HG02623 (cell line): Measurements from ENCODE around the gene ARL13B.
"Not testable (repeated sequence)": the region's sequence is repeated elsewhere in the genome, so short reads cannot be mapped to it uniquely, and the experiment has no call there.

Experiments used
- ATAC-seq: cut with Tn5 transposase; IDR thresholded peaks from one replicate; pipeline ENCODE4 v1.9.1; 2021; ENCODE audit warnings: moderate library complexity; ENCODE audit not compliant: unreplicated experiment

Gene ARL13B

GRCh38 chr3:93994056-93994455, 14.1 kb downstream of the ARL13B start:
- no peak for ATAC-seq

- ATAC-seq, result no peak
These were observed 21.2 kb downstream of the ARL13B start for GRCh38 chr3:94001191-94001590.

DNA sequence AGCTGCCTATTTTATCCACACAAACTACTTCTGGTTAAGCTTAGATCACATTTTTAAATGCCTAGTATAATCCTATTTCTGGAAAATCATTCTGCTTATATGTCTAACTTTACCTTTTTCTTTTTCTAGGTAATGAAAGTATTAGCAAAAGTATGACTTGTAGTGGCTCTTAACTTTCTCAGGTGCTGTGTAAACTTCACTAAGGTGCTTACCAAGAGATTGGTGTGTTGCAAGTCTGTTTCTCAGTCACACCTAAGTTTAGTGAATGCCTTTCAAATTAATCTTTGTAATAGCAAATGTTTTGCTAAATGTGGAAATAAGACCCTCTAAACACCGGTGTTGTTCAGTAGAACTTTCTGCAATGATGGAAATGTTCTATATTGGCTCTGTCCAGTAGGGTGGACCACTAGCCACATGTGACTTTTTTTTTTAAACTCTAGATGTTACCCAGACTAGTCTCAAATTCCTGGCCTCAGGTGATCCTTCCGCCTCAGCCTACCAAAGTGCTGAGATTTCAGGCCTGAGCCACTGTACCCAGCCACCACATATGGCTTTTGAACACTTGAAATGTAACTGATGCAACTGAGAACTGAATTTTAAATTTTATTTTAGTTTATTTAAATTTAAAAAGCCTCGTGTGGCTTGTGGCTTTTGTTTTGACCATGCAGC, 22.0 kb downstream of the ARL13B start:
- ATAC-seq, result no peak

GRCh38 chr3:94004301-94004910, 24.5 kb downstream of the ARL13B start:
- ATAC-seq, result peak; percentile 97

DNA sequence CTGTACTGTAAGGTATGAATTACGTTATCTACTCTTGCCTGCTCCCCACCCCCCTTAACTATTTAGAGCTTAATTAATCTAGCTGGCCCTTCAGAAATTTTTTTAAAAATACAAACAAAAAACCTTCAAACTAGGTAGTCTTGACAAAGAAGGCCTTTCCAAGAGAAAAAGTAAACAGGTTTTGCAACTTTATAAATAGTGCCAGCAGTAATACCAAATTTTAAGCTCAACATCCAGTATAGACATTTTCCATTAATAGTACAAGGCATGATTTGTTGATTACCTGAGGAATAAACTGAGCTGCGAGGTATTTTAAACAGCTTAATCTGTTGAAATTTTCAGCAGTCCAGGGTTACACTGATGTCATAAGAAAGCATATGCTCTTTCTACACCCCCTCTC, 28.3 kb downstream of the ARL13B start:
- no peak for ATAC-seq

- no peak for ATAC-seq
These were observed 29.7 kb downstream of the ARL13B start for GRCh38 chr3:94009608-94010007.

DNA sequence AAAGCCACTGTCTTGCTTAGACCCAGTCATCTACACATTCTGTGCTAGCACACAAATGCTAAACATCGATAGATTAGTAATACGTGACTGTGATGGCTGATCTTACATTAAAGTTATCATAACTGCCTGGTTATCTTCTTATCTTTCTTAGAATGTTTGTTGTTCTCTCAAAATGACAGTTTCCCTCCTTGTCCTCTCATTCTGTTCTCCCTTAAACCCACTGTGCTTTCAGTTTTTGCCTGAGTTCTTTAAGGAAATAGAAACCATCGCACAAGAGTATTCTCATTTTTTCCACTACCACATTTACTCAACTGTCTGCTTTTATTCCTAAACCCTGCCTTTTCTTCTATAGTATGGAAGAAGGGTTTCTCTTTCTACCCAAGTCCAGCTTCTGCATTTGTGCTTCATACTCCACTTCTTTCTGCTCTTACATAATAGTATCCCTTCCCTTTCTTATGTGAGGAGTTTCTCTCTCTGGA, 31.3 kb downstream of the ARL13B start:
- ATAC-seq, result no peak

DNA sequence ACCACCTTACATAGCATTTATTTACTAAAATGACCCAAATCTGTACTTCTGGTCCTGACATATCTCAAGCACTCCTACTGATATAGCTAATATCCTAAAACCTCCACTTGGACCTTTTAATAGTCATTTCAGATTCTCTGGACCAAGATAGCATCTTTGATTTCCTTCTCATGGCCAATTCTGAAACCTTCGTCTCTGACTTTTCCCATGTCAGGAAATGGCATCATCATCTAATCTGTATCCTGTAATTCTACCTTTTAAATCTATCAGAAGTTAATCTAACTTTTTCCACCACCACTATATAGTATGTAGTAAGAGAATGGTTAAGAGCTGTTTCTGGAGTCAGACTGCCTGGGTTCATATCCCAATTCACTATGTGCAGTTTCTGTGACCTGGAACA, 32.2 kb downstream of the ARL13B start:
- ATAC-seq, result no peak

DNA sequence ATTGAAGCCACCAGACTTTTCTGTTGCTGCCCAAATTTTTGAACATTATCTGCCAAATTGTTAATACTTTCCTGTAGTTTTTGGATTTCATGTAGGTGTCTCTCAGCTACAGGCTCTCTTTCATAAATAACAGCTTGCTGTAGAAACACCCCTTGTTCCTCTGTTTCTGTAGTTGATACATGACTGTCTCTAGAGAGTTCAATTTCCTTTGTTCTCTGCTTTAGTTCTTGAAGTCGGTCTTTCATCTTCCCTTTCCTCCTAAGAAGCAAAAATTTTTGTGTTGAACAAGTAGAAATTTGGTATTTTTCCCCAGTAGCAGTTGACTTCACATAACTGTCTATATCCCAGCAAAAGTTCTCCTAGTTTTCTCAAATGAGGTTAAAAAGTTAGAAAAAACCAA, 35.1 kb downstream of the ARL13B start:
- no peak for ATAC-seq

- no peak for ATAC-seq
These were observed 39.7 kb downstream of the ARL13B start for GRCh38 chr3:94019659-94020058.

DNA sequence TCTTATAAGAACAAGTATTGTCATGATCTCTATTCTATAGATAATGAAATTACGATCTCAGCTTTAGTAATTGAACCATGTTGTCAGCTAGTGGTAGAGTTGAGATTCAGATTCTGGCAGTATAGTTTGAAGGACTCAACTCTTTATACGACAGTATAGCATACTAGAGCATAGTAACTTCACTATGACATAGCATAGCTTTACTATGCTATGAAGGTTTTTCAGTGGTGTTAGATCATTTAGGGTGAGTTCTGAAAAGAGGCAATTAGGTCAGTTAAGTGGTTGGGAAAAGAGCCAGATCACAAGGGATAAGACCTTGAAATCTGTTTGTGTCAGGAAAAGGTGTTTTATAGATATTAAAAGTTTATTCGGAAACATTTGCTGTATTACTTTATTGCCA, 40.3 kb downstream of the ARL13B start:
- no peak for ATAC-seq

- ATAC-seq, result no peak
These were observed 44.4 kb downstream of the ARL13B start for GRCh38 chr3:94024385-94024784.

DNA sequence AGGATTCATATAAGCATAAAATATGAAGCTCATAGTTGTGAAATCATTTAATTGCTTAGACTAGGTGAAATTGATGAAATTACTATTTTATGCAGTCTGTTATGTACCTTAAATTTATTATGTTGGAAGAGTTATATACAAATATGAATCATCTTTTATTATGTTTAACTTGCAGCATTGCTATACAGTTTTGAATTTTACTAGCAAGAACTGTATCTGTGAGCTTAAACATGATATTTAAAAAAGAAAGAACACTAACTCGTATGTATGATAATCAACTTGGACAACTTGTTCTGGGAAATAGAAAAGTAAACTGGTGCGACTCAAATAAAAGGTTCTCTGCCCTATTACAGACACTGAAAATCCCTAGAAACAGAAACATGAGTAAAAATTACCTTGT, 46.7 kb downstream of the ARL13B start:
- ATAC-seq, result no peak

DNA sequence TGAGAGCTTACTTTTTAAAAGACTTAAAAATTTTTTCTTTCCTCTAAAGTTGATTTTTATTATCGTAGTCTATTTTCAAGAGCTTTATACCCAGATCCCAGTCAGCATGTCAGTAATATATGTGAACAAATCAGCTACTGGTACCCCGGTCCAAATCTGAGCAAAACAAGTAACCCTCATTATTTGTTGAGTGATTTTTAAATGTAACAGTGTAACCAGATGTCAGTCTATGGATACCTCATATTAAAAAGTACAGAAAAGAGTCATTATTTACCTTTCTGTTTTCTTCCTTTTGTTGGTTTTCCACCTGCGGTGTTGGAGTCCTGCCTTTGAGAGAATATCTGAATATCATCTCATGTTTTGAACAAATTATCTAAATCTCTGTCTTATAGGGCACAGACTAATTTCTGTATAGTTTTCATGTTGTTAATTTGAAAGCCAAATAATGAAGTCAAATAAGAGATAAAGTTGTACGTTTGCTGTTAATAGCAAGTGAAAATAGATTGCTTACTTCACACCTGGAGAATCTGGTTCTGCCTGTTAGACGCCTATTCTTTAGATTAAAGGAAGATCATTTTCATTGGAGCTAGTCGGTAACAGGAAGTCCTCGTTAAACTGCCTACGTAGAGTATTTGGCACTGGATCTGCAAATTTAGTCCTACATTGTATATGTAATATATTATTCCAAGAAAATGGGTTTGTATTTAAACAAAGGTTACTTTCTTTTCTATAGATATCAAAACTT, 48.3 kb downstream of the ARL13B start, which contains the start of gene STX19:
TSS of gene STX19 (minus strand) at position 505 of the 745 bp plus-strand sequence. CDS start 13,328 bp downstream, outside the sequence.
- ATAC-seq, result no peak

DNA sequence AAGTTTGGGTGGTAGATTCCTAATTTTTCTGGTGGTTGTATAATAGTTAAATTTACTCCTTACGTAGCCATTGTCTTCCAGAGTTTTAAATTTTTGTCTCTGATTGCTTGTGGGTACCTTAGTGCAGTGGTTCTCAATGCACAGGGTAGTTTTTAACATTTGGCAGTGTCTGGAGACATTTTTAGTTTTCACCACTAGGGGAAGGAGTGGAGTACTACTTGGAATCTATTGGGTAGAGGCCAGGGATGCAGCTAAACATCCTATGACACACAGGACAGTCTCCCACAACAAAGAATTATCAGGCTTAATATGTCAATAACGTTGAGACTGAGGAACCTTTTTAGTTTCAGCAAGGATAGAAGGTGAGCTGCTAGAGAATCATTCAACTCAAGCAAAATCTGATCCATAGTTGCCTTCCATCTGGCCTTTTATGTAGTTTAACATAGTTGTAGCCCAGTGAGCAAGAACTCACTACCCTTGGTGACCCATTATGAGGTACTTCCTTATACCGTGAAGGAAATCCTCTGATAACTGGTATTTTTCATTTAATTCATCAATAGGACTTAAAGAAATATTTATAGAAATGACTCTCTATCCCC, 57.1 kb downstream of the ARL13B start:
- peak; percentile 61 for ATAC-seq

- no peak for ATAC-seq
These were observed 63.3 kb downstream of the ARL13B start for GRCh38 chr3:94043285-94043684.

DNA sequence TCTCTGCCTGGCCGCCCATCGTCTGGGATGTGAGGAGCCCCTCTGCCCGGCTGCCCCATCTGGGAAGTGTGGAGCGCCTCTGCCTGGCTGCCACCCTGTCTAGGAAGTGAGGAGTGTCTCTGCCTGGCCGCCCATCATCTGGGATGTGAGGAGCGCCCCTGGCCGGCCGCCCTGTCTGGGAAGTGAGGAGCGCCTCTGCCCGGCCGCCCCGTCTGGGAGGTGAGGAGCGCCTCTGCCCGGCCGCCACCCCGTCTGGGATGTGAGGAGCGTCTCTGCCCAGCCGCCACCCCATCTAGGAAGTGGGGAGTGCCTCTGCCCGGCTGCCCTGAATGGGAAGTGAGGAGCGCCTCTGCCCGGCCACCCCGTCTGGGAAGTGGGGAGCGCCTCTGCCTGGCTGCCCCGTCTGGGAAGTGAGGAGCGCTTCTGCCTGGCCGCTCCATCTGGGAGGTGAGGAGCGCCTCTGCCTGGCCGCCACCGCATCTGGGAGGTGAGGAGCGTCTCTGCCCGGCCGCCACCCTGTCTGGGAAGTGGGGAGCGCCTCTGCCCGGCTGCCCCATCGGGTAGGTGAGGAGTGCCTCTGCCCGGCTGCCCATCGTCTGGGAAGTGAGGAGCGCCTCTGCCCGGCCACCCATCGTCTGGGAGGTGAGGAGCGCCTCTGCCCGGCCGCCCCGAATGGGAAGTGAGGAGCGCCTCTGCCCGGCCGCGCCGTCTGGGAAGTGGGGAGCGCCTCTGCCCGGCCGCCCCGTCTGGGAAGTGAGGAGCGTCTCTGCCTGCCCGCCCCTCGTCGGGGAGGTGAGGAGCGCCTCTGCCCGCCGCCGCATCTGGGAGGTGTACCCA, 64.4 kb downstream of the ARL13B start:
- not testable (repeated sequence) for ATAC-seq

DNA sequence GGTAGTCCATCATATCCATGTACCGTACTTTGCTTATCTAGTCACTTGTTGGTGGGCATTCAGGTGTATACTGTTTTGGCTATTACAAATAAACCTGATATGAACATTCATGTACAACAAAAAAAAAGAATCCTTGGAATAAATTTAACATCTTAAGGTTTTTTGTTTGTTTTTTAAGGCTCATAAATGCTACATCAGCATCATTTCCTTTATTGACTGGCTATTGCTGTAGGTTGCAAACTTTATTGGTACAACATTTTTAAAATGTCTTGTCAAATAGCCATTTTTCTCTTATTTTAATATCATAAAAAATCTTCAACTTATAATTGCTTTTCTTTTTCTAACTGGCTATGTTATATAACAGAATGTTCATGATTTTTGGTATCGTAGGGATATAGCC, 66.6 kb downstream of the ARL13B start:
- no peak for ATAC-seq

DNA sequence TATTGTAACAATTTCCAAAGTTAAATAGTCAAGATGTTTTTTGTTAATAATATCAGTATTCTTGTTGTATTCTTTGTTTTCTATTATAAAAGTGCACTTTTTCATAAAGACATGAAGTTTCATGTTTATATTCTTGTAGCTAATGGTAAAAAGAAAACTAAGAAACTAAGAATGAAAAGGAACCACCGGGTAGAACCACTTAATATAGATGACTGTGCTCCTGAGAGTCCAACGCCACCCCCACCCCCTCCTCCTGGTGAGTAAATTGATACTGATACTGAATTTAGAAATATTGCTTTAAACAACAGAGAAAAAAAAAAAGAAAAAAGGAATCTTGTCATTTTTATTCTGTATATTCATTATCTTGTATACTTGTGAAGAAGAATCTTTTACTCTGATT, 69.3 kb downstream of the ARL13B start:
- ATAC-seq, result no peak

DNA sequence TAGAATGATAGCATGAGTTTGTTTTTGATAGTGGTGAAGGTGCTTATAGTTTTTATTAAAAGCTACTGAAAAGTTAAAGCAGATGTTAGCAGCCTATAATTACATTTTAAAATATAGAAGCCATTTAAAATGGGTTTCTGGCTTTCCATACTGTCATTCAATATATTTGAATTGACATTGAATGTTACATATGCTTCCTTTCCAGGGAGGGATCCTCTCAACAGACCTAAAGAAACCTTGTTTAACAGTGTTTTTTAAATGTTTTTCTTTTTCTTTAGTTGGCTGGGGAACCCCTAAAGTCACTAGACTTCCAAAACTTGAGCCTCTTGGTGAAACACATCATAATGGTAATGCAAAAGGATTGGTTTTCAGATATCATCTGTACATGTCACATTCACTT, 70.6 kb downstream of the ARL13B start:
- no peak for ATAC-seq

- no peak for ATAC-seq
These were observed 81.3 kb downstream of the ARL13B start for GRCh38 chr3:94061297-94061696.
